ENCODE results near the gene COX20.

Gene COX20

DNA sequence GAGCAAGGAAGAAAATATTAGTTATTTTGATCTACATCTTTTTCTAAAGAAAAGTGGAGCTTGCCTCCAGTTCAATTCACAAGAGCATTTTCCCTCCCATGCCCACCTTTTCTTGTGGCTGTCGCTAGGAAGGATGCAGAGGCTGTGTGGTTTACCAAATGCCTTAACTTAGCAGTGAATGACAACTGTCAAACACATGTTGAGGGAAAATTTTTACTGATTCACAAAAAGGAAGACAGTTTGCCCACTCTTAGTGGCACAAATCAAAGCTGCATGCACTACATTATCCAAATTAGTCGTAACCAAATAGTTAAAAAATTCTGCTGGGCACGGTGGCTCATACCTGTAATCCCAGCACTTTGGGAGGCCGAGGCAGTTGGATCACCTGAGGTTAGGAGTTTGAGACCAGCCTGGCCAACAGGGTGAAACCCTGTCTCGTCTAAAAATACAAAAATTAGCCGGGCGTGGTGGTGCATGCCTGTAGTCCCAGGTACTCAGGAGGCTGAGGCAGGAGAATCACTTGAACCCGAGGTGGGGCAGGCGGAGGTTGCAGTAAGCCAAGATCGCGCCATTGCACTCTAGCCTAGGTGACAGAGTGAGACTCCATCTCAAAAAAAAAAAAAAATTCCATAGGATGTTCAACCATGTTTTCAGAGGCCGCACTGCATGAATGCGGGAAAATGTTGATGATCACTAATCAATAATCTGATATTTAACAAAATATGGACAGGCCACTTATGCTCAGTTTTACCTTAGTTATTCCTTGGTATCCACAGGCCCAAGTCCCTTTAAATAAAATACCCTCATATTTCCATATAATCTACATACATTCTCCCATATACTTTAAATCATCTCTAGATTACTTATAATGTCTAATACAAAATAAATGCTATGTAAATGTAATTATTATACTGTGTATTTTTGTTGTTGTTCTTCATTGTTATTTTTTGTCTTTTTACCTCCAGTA, 9.0 kb downstream of the COX20 start:
- TF ChIP-seq, protein P1, sequence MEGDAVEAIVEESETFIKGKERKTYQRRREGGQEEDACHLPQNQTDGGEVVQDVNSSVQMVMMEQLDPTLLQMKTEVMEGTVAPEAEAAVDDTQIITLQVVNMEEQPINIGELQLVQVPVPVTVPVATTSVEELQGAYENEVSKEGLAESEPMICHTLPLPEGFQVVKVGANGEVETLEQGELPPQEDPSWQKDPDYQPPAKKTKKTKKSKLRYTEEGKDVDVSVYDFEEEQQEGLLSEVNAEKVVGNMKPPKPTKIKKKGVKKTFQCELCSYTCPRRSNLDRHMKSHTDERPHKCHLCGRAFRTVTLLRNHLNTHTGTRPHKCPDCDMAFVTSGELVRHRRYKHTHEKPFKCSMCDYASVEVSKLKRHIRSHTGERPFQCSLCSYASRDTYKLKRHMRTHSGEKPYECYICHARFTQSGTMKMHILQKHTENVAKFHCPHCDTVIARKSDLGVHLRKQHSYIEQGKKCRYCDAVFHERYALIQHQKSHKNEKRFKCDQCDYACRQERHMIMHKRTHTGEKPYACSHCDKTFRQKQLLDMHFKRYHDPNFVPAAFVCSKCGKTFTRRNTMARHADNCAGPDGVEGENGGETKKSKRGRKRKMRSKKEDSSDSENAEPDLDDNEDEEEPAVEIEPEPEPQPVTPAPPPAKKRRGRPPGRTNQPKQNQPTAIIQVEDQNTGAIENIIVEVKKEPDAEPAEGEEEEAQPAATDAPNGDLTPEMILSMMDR (IDR thresholded peaks at IDR 0.05; ENCODE audit: extremely low read depth, missing control alignments) = no peak

DNA sequence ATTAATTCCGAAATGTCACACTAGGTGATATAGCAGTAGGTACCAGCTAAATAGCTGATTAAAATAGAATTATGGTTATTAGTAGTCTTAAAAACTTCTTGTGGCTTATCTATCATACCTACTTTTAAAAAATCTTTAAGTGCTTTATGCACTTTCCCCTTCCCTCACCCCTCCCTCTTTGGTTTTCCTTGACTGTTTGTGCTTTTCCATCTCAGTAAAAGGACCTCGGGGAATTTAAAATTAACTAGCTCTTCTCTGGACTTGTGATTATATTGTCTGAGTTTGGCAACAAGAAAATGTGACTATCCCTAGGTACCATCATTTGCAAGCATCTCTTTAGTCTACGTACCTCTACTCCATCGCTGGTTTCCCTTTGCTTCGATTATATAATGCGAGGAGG, 11.2 kb downstream of the COX20 start:
- DNase-seq (ENCODE audit: low spot score) = no peak
- TF ChIP-seq, protein P1 (IDR thresholded peaks at IDR 0.05; ENCODE audit: extremely low read depth, missing control alignments) = no peak

More for the DNA sequence above, 9.0 kb downstream of the COX20 start:
- DNase-seq (ENCODE audit: low spot score) = no peak

DNA sequence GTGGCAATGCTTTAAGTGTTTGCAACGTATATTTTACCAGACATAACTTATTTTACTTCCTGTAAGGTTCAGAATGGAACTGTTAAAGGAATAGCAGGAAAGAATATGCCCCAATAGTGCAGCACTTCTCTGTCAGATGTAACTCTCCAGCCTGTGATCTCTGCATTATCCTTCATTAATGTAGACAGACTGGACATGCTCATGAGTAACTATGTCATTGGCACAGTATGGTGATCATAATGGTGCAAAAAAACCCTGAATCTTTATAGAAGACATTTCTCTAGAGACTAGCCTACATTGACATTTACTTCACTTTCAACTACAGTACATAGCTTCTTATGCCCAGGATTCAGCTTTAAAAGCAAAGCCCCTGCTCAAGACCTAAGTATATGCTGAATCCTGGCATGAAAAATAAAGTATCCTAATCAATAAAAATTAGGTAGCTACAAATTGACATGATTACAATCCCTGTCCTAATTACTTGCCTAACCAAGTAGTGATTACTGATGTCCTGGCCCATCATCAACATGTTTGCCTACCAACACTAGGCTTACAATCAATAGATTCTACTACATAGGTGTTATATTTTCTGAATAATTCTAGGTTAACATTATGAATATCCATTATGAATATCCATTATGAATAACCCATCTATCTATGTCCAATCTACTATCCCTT, 13.9 kb downstream of the COX20 start:
- TF ChIP-seq, protein P1 (IDR thresholded peaks at IDR 0.05; ENCODE audit: extremely low read depth, missing control alignments) = no peak
- no peak for DNase-seq (ENCODE audit: low spot score)

DNA sequence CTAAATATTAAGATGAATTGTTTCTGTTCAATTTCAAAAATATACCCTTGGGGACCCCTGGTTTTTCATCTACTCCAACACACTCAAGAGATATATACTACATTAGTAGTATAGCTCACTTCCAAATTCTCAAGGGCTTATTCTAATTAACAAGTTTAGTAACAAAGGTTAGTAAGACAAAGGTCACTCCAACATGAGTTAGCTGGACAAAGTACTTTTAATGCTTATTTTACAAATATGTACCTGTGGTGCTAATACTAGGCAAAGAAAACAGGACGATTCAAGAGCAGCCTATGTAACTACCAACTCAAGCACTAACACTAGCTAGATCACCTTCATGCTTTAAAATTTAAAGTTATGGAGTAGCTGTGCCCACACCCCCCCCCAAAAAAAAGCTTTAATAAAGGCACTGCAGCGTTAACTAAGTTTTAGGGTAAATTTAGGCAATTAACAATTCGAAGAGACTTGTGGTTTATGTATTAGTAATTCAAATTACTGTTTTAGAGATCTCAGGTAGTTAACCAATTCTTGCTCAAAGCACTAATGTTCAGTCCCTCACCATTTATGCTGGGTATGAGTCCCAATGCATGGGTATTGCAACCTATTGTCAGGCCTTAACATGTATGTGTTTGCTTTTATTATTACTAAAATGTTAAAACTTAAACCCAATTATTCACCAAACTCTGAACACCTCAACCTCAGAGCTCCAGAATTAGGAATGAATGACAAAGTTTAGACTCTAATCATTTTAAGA, 14.8 kb downstream of the COX20 start:
- TF ChIP-seq, protein P1 (IDR thresholded peaks at IDR 0.05; ENCODE audit: extremely low read depth, missing control alignments) = no peak
- no peak for DNase-seq (ENCODE audit: low spot score)

DNA sequence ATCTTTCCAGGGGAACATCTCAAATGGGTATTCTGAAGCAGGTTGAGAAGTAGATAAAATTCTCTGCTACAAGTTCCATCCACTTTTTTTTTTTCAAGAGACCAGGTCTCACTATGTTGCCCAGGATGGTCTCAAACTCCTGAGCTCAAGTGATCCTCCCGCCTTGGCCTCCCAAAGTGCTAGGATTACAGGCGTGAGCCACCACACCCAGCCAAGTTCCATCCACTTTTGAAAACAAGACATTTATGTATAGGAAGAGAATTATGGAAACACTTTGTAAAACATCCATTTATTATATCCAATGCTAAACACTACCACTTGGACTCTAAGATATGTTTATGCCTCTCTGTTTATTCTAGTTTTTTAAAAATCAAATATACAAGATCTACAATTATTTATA, 15.4 kb downstream of the COX20 start:
- DNase-seq (ENCODE audit: low spot score) = no peak
- TF ChIP-seq, protein P1 (IDR thresholded peaks at IDR 0.05; ENCODE audit: extremely low read depth, missing control alignments) = no peak

DNA sequence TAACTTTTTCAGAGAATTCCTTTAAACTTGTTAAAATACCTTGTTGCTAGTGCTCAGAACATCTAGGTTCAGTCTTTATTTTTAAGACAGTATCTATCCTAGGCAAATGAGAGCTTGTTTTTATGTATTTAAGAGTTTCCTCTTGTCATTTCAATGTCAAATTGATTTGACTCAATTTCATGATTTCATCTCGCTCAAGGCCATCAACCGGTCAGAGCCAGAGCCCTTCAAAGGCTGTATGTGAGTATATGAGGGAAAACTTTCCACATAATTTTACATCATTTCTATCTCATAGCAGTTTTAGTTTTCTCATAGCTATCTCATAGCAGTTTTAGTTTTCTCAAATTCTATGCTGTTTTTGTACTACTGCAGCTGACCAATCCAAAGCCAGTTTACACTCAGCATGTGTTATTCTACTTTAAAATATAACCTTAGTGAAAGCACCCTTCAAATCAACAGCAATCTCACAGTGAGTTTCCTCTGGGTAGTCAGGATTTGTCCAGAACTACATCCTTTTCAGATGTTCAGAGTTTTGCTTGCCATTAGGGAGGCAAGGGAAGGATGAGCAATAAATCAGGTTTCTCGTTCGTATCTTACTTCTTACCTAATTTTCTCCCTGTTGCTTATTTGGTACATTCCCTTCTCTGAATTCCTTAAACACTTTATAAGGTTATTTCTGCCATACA, 16.2 kb downstream of the COX20 start:
- TF ChIP-seq, protein P1 (IDR thresholded peaks at IDR 0.05; ENCODE audit: extremely low read depth, missing control alignments) = no peak
- DNase-seq (ENCODE audit: low spot score) = no peak

All from GM20000 (cell line).